Ovary (tissue), 3 donors: ENCODE data around the gene EYS.

Experiments used
- CTCF ChIP-seq, 3 donors: fragments of 450-650 bp in 2 of 3; fragments of 200-600 bp in 1 of 3; IDR thresholded peaks; one replicate each; pipeline versions ENCODE4 v1.5.1 to v1.8.0; 2016 to 2022; ENCODE audit warnings: antibody characterized with exemption in 3 of 3, mild to moderate bottlenecking in 1 of 3
- POLR2A ChIP-seq: fragments of 450-650 bp; IDR thresholded peaks from one replicate; pipeline ENCODE4 v1.6.1; 2017; ENCODE audit warnings: antibody characterized with exemption, mild to moderate bottlenecking, moderate library complexity
- donor health status: DM: no; HTN: no; CAD: no.

GRCh38 chr6:64984948-64985347 lies 722.1 kb downstream of the EYS start:
- TF ChIP-seq CTCF (IDR thresholded peaks at IDR 0.05) (no peak), POLR2A (no peak)
